Activated T-helper 17 cell treated with anti-CD3 and anti-CD28 coated beads, Interleukin-2, amount 50 U/mL, for 72 hours (primary cell): ENCODE measurements around the gene OR3A1. TPM values are rescaled to one million over a fixed set of nuclear protein-coding genes. Genes with fewer than 3 reads are reported as not detected.
"Not testable (repeated sequence)": the region's sequence is repeated elsewhere in the genome, so short reads cannot be mapped to it uniquely, and the experiment has no call there.

Experiments
- ATAC-seq: fragments of 150-1000 bp; cut with Tn5 transposase; replicated peaks from 2 replicates; pipeline ENCODE4 v1.10.0; 2021; ENCODE audit warnings: mild to moderate bottlenecking, moderate library complexity
- H3K27ac Mint-ChIP-seq: one replicate; pipeline ENCODE4 v1.8.0; 2022; ENCODE audit warnings: mixed read lengths
- H3K27me3 Mint-ChIP-seq: one replicate; pipeline ENCODE4 v1.8.0; 2022; ENCODE audit warnings: mixed read lengths
- H3K36me3 Mint-ChIP-seq: one replicate; pipeline ENCODE4 v1.8.0; 2022; ENCODE audit warnings: low read depth, mild to moderate bottlenecking, mixed read lengths
- H3K4me1 Mint-ChIP-seq: one replicate; pipeline ENCODE4 v1.8.0; 2022; ENCODE audit warnings: mixed read lengths
- H3K4me3 Mint-ChIP-seq: one replicate; pipeline ENCODE4 v1.8.0; 2022; ENCODE audit warnings: mild to moderate bottlenecking, mixed read lengths
- H3K9me3 Mint-ChIP-seq: one replicate; pipeline ENCODE4 v1.8.0; 2022; ENCODE audit warnings: mixed read lengths
- total RNA-seq, 2 donors: library from RNA; stranded (reverse); gene quantifications; one replicate each; pipeline ENCODE4 v1.2.3, GENCODE V29; 2022

The OR3A1 gene
- total RNA-seq, 2 donors from 2014 or later, result 0.35 TPM; not detected in 1

DNA sequence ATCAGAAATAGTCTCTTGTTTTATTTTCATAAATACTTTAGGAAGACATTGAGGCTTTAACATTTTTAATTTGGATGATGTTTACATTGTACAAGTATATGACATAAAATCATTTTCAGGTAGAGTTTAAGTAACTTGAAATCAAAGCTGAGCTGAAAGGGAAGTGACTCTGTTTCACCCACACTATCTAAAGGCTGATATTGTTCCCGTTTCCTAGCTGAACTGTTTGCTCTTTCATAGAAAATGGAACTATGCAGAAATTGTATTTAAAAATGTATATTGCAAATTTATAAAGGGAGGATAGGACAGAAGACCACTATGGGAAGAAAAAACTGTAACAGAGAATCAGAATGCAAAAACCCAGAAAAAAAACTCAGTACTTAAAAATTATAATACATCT, 53.3 kb downstream of the OR3A1 start:
- H3K27me3 Mint-ChIP-seq, ATAC-seq, H3K4me1 Mint-ChIP-seq, H3K36me3 Mint-ChIP-seq, H3K4me3 Mint-ChIP-seq, H3K9me3 Mint-ChIP-seq, H3K27ac Mint-ChIP-seq: not testable (repeated sequence)

- H3K36me3 Mint-ChIP-seq, H3K27me3 Mint-ChIP-seq, H3K27ac Mint-ChIP-seq, H3K9me3 Mint-ChIP-seq, H3K4me1 Mint-ChIP-seq, ATAC-seq, H3K4me3 Mint-ChIP-seq: not testable (repeated sequence)
These were observed 57.1 kb downstream of the OR3A1 start for GRCh38 chr17:3241044-3241443.

Other genes starting within 250 kb of the OR3A1 start
- gene OR1D5, start 234.8 kb downstream of the OR3A1 start, total RNA-seq, result not detected
- gene OR1D2, start 193.9 kb downstream of the OR3A1 start, total RNA-seq, result not detected
- not detected for gene OR1G1, start 170.8 kb downstream of the OR3A1 start, total RNA-seq
- not detected for gene OR1A2, start 100.8 kb downstream of the OR3A1 start, total RNA-seq
- gene OR1A1, start 90.7 kb downstream of the OR3A1 start, total RNA-seq, result not detected
- gene OR3A2, start 87.9 kb upstream of the OR3A1 start, total RNA-seq, result 1 to 10 TPM; 1.2 to 2.3 TPM
- gene OR1E1, start 100.0 kb upstream of the OR3A1 start, total RNA-seq, result not detected
- gene OR3A3, start 113.0 kb upstream of the OR3A1 start, total RNA-seq, result not detected
- not detected for gene OR1E2, start 135.5 kb upstream of the OR3A1 start, total RNA-seq
- gene SPATA22, start 173.5 kb upstream of the OR3A1 start, total RNA-seq, result not detected
- under 1 TPM in 1 of 2 donors, not detected in 1; 0.05 TPM for gene ASPA, start 177.6 kb upstream of the OR3A1 start, total RNA-seq